GM12878 (cell line): ENCODE measurements around the gene KRCC1. TPM values are rescaled to one million over a fixed set of nuclear protein-coding genes. Genes with fewer than 3 reads are reported as not detected.

Experiments used
- BCL11A ChIP-seq: IDR thresholded peaks from 2 replicates; pipeline ENCODE4 v1.6.1; 2011; ENCODE audit warnings: low read depth, low read length
- BHLHE40 ChIP-seq, 2 experiments: fragments of 450-650 bp in 1 of 2; IDR thresholded peaks; 2 replicates each; pipeline ENCODE4 v1.6.1; 2011 to 2017; ENCODE audit warnings: low read depth in 2 of 2, borderline replicate concordance in 1 of 2, improper control_type of control experiment in 1 of 2, low read length in 1 of 2, mild to moderate bottlenecking in 1 of 2
- HDAC6 ChIP-seq: fragments of 200-600 bp; sonication (generic); IDR thresholded peaks from one replicate; pipeline ENCODE4 v1.8.0; 2017; ENCODE audit warnings: antibody characterized with exemption; ENCODE audit not compliant: unreplicated experiment
- HDGF ChIP-seq: fragments of 450-650 bp; IDR thresholded peaks from 2 replicates; pipeline ENCODE4 v1.6.1; 2016; ENCODE audit warnings: antibody characterized with exemption
- KLF5 ChIP-seq: fragments of 450-650 bp; IDR thresholded peaks from 2 replicates; pipeline ENCODE4 v1.6.1; 2014; ENCODE audit warnings: mild to moderate bottlenecking; ENCODE audit not compliant: partially characterized antibody
- POLR2A ChIP-seq: IDR thresholded peaks from 2 replicates; pipeline ENCODE4 v1.6.1; 2011; ENCODE audit warnings: low read depth, mild to moderate bottlenecking, low read length
- RFX5 ChIP-seq: IDR thresholded peaks from 2 replicates; pipeline ENCODE4 v1.6.1; 2011; ENCODE audit warnings: low read depth, low read length, improper control_type of control experiment
- TAF1 ChIP-seq: IDR thresholded peaks from 2 replicates; pipeline ENCODE4 v1.6.1; 2011; ENCODE audit warnings: mild to moderate bottlenecking, low read depth, low read length, borderline replicate concordance
- TARDBP ChIP-seq: IDR thresholded peaks from 2 replicates; pipeline ENCODE4 v1.6.1; 2016; ENCODE audit warnings: borderline replicate concordance
- TBL1XR1 ChIP-seq: IDR thresholded peaks from 2 replicates; pipeline ENCODE4 v1.6.1; 2012; ENCODE audit warnings: low read depth, low read length, improper control_type of control experiment
- TCF3 ChIP-seq: IDR thresholded peaks from 2 replicates; pipeline ENCODE4 v1.6.1; 2012; ENCODE audit warnings: low read depth, mild to moderate bottlenecking, low read length, borderline replicate concordance; ENCODE audit not compliant: insufficient read depth
- USF2 ChIP-seq: IDR thresholded peaks from 2 replicates; pipeline ENCODE4 v1.6.1; 2011; ENCODE audit warnings: low read depth, low read length, improper control_type of control experiment, borderline replicate concordance
- polyA plus RNA-seq, 11 experiments: library from polyadenylated mRNA; depleted of rRNA in 4 of 11; unstranded in 6 of 11; stranded (reverse) in 5 of 11; fragments of >200 nt; fragmentation: Nextera tagmentation in 4 of 11; fragmentation: Illumina TruSeq in 1 of 11; extraction: Ambion mirVana in 4 of 11; extraction: Trizol in 1 of 11; gene quantifications; 1 replicate in 1 of 11; 2 replicates in 10 of 11; pipeline versions ENCODE4 v1.2.1 to v1.2.3, GENCODE V29; 2011 to 2016; ENCODE audit warnings: inconsistent platforms in 2 of 11, missing spikeins in 2 of 11, low read depth in 1 of 11
- total RNA-seq, 4 experiments: library from RNA; depleted of rRNA in 3 of 4; stranded (reverse); fragments of >200 nt in 3 of 4; fragmentation: Illumina TruSeq in 1 of 4; extraction: Trizol in 1 of 4; gene quantifications; 2 replicates each; pipeline versions ENCODE4 v1.2.1 to v1.2.3, GENCODE V29; 2013 to 2021
- TF ChIP-seq, protein P1 (sequence below): IDR thresholded peaks from 2 replicates; pipeline ENCODE4 v1.6.1; 2012; ENCODE audit warnings: low read depth, low read length, improper control_type of control experiment
- TF ChIP-seq, protein P2 (sequence below): IDR thresholded peaks from 2 replicates; pipeline ENCODE4 v1.6.1; 2011; ENCODE audit warnings: borderline replicate concordance, low read depth, mild to moderate bottlenecking, moderate library complexity, low read length; ENCODE audit not compliant: insufficient read depth, poor library complexity, severe bottlenecking
- TF ChIP-seq, protein P3 (sequence below): fragments of 150-350 bp; IDR thresholded peaks from 2 replicates; pipeline ENCODE4 v1.6.1; 2014; ENCODE audit warnings: mild to moderate bottlenecking, low read depth, low read length
- TF ChIP-seq, protein P4 (sequence below): IDR thresholded peaks from 2 replicates; pipeline ENCODE4 v1.6.1; 2012; ENCODE audit warnings: low read depth, low read length, improper control_type of control experiment
- TF ChIP-seq, protein P5 (sequence below): IDR thresholded peaks from 2 replicates; pipeline ENCODE4 v1.6.1; 2011; ENCODE audit warnings: low read depth, mild to moderate bottlenecking, low read length, moderate library complexity, borderline replicate concordance; ENCODE audit errors: extremely low read depth
- TF ChIP-seq, protein P6 (sequence below): fragments of 450-650 bp; formaldehyde crosslinking; IDR thresholded peaks from 2 replicates; pipeline ENCODE4 v1.5.0; 2022; ENCODE audit warnings: mild to moderate bottlenecking, missing genetic modification characterization

Gene KRCC1
- total and polyA plus RNA-seq, 10 of the 15 experiments (the other 5 are each of a cell fraction or from before 2014, with no cell fraction given): 3.8 to 27.2 (median 12.5) TPM

DNA sequence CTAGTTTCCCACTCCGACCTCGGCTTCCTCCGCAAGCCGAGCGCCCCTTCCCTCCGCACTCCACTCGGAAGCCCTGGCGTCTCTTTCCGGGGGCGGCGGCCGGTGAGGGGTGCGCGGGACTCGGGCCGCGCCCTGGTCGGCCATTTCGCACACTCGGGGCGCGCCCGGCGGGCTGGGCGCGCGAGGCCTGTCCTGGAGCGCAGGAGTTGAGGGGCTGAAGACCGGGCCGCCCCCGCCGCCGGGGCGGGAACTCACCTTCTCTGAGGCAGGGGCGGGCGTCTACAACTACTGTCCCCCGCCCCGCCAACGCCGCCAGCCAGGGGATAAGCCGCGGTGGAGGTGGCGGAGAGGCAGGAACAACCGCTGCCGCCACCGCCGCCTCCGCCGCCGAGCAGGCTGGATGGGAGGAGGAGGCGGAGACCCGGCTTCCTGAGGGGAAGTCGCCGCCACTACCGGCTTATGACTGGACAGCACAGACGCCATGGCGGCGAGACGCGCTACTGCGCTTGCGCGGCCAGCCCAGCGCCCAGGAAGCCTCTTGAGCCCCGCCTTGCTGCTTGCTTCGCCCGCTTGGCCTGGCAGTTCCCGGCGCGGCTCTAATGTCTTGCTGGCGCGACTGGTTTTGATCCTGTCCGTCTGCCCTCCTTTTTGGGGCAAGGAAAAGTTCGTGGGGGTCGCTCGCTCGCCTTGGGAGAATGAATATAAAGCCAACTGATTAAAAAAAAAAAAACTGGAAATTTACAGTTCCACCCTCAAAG lies at the start of gene KRCC1 (continued):
- TF ChIP-seq, protein P1, sequence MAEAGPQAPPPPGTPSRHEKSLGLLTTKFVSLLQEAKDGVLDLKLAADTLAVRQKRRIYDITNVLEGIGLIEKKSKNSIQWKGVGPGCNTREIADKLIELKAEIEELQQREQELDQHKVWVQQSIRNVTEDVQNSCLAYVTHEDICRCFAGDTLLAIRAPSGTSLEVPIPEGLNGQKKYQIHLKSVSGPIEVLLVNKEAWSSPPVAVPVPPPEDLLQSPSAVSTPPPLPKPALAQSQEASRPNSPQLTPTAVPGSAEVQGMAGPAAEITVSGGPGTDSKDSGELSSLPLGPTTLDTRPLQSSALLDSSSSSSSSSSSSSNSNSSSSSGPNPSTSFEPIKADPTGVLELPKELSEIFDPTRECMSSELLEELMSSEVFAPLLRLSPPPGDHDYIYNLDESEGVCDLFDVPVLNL: 0 out of 2 replicates have a peak, but pooled peaks have one; percentile 28
- TF ChIP-seq POLR2A (peak; percentile 99), TARDBP (no peak), TBL1XR1 (0 out of 2 replicates have a peak, but pooled peaks have one; percentile 12), BHLHE40 (IDR thresholded peaks at IDR 0.05; ENCODE audit: borderline replicate concordance in 1 of 2, low read depth in 2 of 2, low read length in 1 of 2) (0 out of 4 replicates have a peak, but pooled peaks of 1 of the 2 experiments have one; percentile 41), BCL11A (no peak), TAF1 (peak; percentile 77; the same call in 1 of the 2 replicates), HDAC6 (peak; percentile 82), USF2 (no peak), KLF5 (peak; percentile 25), RFX5 (0 out of 2 replicates have a peak, but pooled peaks have one; percentile 24), HDGF (peak; percentile 80; the same call in 1 of the 2 replicates), TCF3 (no peak)
- TF ChIP-seq, protein P2, sequence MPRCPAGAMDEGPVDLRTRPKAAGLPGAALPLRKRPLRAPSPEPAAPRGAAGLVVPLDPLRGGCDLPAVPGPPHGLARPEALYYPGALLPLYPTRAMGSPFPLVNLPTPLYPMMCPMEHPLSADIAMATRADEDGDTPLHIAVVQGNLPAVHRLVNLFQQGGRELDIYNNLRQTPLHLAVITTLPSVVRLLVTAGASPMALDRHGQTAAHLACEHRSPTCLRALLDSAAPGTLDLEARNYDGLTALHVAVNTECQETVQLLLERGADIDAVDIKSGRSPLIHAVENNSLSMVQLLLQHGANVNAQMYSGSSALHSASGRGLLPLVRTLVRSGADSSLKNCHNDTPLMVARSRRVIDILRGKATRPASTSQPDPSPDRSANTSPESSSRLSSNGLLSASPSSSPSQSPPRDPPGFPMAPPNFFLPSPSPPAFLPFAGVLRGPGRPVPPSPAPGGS: no peak
- TF ChIP-seq, protein P3, sequence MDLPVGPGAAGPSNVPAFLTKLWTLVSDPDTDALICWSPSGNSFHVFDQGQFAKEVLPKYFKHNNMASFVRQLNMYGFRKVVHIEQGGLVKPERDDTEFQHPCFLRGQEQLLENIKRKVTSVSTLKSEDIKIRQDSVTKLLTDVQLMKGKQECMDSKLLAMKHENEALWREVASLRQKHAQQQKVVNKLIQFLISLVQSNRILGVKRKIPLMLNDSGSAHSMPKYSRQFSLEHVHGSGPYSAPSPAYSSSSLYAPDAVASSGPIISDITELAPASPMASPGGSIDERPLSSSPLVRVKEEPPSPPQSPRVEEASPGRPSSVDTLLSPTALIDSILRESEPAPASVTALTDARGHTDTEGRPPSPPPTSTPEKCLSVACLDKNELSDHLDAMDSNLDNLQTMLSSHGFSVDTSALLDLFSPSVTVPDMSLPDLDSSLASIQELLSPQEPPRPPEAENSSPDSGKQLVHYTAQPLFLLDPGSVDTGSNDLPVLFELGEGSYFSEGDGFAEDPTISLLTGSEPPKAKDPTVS: no peak
- TF ChIP-seq, protein P4, sequence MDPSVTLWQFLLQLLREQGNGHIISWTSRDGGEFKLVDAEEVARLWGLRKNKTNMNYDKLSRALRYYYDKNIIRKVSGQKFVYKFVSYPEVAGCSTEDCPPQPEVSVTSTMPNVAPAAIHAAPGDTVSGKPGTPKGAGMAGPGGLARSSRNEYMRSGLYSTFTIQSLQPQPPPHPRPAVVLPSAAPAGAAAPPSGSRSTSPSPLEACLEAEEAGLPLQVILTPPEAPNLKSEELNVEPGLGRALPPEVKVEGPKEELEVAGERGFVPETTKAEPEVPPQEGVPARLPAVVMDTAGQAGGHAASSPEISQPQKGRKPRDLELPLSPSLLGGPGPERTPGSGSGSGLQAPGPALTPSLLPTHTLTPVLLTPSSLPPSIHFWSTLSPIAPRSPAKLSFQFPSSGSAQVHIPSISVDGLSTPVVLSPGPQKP: no peak
- TF ChIP-seq, protein P5, sequence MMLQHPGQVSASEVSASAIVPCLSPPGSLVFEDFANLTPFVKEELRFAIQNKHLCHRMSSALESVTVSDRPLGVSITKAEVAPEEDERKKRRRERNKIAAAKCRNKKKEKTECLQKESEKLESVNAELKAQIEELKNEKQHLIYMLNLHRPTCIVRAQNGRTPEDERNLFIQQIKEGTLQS: no peak
- TF ChIP-seq, protein P6, sequence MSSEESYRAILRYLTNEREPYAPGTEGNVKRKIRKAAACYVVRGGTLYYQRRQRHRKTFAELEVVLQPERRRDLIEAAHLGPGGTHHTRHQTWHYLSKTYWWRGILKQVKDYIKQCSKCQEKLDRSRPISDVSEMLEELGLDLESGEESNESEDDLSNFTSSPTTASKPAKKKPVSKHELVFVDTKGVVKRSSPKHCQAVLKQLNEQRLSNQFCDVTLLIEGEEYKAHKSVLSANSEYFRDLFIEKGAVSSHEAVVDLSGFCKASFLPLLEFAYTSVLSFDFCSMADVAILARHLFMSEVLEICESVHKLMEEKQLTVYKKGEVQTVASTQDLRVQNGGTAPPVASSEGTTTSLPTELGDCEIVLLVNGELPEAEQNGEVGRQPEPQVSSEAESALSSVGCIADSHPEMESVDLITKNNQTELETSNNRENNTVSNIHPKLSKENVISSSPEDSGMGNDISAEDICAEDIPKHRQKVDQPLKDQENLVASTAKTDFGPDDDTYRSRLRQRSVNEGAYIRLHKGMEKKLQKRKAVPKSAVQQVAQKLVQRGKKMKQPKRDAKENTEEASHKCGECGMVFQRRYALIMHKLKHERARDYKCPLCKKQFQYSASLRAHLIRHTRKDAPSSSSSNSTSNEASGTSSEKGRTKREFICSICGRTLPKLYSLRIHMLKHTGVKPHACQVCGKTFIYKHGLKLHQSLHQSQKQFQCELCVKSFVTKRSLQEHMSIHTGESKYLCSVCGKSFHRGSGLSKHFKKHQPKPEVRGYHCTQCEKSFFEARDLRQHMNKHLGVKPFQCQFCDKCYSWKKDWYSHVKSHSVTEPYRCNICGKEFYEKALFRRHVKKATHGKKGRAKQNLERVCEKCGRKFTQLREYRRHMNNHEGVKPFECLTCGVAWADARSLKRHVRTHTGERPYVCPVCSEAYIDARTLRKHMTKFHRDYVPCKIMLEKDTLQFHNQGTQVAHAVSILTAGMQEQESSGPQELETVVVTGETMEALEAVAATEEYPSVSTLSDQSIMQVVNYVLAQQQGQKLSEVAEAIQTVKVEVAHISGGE (CRISPR knock-in tag): no peak
- TF ChIP-seq, all 136 proteins: peak for 43
